ENCODE data around the gene TRERF1.

The TRERF1 gene

DNA sequence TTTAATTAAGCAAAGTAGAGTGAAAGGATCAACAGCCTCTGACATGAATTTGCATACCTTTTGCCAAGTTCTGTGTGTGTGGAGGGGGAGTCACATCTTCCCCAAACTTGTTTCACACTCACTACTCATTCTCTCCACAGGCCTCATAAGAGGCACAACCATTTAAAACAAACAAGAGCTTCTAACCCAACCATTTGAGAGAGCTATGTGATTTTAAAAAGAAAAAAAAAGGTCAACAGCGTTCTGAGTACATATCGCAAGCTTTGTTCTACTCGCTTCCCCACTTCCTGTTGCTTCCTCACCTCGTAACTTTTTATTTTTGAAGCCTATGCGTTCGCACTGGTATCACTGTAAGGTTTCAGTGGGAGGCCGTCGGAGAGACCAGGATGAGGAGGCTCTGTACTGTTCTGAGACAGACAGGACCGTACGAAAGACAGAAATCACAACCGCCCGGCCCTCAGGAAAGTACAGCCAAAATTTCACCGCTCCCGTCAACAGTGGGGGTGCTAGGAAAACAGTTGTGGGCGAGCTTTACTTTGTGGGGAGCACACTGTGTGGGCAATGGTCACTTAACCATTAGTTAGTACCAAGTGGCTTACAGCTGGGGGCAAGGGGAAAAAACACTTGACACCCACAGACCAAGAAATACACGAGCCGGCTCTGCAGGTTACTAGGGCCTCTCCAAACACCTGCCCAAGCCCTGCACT lies 61.3 kb downstream of the TRERF1 start:
- no peak for DNase-seq

DNA sequence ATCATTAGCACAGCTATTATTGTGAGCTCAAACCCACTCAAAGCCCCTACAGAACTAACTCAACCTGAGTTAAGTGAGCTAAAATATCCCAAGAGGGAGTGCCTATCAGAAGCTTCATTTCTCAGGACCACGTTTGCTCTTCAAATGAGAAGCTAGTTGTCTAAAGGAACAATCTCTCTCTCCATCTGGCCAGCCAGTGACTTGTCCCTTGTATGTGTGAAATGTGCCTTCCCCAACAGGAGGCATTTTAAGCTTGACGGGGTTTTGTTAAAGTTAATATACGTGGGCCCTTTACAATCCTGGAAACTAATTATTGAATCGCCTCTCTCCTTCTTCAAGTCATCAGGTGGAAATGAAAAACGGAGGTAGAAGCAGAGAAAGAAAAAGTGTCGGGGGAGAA lies 62.0 kb downstream of the TRERF1 start:
- DNase-seq: no peak

DNA sequence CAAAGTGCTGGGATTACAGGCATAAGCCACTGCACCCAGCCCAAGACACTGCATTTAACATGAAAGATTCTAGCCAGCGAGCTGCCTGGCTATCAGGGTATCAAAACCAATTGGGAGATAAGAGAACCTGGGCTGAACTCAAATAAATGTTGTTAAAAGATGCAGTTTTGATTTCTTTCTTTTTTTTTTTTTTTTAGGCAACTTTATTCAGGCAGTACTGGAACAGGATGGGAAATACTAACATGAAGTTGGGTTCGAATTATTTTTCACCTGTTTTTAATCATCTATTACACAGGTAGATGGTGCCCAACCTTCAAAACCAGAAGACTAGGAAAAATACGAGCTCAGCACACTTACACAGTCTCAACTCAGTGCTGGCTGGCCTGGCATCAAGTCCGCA lies 63.7 kb downstream of the TRERF1 start:
- DNase-seq: no peak

DNA sequence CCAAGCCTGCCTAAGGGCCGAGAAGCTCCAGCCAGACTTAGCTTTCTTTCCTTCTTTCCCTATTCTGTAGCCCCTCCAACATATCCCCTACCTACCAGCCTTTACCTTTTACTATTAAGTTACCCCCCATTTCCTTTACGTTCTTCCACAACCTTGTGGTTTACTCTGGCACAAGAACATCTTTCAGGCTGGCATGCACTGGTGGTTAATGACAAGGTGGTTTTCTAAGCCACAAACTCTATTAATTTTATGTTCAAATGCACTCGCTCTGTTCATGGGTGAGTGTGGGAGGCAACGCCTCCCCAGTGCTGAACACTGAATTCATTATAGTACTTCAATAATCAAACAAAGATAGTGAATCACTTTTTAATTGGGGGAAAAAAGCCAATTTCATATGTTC lies 64.4 kb downstream of the TRERF1 start:
- no peak for DNase-seq

DNA sequence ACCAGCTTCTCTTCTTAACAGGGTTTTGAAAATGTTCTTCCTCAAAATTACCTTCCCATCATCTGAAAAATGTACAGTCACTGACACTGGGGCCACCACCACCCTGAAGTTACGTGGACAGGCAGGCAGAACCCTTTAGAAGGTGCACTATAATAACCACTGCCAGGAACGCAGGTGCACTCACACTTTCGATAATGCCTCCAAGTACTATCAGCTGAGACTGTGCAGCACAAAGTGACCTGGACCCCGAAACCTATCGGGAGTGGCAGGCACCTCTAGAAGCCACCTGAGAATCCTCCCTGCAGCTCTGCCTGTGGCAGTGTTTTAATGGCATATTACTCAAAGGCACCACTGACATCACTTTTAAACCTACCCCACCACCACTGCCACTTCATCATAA lies 66.4 kb downstream of the TRERF1 start:
- DNase-seq: no peak

DNA sequence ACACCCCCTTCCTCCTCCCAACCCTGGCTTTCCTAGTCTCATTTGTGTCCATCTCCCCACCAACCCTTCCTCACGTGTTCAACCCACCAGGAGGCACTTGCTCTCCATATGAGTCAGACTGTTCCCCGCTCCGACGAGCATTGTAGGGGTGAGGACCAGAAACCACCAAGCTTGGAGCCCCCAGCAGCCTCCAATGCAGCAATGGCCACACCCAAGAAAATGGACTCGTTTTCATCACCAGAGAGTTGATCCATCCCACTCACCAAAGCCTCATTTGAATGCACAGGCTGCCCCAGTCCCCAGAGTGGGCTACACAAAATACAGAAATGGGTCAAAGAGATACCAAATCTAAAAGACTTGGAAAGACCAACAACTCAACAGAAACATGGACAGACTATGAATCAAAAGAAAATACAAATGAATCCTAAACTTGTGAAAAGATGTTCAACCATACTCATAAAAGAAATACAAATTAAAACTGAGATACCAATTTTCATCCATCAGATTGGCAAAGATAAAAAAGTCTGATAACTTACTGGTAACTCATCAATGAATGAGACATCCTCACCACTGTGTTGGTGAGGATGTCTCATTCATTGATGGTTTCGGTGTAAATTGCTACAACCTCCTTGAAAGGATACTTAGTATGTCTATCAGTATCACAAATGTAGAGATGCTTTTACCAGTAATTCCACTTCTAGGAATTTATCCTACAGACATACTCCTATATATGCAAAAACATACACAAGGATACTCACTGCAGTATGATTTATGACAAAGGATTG lies 68.1 kb downstream of the TRERF1 start:
- DNase-seq: no peak

DNA sequence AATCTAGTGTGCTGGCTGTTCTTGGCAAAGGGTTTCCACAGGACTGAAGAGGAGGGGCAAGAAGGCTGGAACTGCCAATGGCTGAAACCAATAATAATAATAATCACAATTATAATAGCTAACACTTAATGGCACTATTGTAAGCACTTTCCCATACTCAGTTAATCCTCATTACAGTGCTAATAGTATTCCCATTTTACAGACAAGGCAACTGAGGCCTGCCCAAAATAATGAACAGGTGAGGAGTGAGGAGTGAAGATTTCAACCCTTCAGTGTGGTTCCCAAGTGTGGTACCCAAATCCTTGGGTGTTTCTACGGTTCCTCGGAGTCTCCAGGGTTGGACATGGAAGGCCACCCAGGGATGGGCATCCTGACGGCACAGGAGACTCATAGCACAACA lies 69.9 kb downstream of the TRERF1 start:
- no peak for DNase-seq

DNA sequence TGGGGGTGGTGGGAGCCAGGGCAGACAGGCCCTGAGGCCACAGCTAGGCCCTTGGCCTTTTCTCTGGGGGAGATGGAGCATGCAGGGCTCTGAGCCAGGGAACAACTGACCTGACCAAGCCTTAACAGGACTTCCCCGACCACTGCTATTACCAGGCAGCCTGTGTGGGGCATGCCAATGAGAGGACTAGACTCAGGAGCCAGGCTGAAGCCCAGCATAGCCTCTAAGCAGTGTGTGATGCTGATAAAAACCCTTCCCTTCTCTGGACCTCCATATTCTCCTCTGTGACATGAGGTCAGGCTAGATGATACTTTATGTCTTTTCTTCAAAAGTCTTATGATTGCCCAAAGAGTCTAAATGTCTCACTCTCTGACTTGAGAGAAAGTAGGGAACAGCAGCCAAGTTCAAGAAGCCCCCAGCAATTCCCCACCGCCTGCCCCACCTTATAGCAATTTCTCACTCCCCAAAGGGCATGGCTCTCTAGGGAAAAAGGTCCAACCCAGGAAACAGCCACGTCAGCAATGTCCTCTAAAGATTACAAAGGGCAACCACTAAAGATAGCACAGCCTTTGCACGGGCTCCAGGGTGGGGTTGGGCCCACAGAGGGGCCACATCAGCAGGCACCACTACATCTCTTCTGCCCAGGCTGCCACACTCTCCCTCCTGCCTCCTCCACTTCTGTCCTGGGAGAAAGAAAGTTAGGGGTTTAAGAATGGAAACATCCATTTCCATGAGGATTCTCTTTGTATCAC lies 71.3 kb downstream of the TRERF1 start:
- no peak for DNase-seq

DNA sequence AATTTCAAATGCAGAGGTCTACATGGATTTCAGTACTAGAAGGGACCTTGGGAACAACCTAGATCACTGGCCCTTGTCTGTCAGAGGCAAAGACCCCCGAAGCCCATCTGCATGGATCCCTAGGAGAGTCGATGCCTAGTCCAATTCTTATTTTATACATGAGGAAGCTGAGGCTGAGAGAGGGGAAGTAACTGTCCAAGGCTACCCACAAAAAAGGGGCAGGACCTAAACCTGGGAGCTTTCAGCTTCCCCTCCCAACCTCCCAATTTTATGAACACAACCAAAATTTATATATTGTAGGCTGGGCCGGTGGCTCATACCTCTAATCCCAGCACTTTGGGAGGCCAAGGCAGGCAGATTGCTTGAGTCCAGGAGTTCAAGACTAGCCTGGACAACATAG lies 73.2 kb downstream of the TRERF1 start:
- DNase-seq: no peak

DNA sequence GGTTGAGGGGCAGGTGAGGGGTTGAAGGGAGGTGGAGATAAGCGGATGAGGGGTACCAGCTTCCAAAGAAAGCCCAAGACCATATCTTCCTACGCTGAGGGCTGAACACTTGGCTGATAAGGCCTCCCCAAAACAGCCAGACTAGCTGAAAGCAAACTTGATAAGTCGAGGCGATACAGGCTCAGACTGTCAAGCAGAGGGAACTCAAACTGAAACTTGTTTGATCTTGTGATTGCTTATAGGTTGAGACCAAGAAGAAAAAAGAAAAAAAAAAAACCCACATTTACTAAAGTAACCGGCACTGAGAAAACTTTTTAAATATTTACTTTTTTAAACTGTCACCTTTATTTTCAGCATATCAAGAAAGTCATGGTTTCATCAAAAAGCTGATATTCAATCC lies 73.6 kb downstream of the TRERF1 start:
- DNase-seq: no peak

DNA sequence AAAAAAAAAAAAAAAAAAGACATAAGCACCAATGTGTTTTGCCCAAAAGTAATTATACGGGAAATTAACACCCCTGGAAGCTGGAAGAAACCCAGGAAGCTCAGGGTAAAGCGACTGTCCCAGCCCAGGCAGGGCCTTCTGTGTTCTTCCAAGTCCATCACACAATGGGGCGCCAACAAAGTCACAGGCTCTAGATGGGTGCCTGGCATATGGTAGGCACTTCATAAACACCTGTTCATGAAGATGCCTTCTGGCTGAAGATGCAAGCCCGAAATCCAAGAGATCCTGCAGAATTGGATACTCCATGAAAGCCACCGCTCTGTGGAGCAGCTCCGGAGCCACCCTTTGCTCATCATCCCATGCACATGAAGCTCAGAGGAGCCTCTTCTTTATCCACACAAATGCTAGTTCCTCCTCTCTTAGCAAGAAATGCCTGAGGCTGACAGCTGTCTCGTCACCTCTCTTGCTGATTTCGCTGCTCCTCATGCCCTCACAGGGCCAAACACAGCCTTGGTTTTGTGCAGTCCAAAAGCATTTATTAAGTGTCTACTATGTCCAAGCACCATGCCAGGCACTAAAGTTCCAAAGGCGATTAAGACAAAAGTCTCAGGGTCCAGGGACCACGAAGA lies 76.6 kb downstream of the TRERF1 start:
- no peak for DNase-seq

DNA sequence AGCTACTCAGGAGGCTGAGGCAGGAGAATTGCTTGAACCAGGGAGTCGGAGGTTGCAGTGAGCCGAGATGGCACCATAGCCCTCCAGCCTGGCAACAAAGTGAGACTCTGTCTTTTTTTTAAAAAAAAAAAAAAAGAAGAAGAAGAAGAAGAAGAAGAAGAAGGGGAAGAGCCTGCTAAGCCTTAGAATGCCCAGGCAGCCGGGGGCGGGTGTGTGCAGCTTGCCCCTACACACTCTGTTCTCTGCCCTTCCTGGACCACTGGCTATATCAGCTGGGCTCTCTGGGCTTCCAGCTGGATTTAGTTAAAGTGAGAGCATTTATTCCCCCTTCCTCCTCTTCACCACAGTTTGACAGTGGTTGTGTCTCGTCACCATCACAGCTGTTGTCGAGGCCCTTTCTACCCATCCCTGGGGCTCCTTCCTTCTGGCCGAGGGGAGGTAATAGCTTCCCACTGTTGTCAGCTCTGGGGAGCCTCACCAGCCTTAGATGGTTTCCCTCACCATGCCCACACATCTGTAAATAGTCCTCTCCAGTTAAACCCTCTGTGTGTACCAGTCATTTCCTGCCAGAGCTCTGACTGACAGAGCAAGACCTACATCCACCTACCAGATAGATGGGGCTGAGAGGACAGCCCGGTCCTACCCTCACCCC lies 77.6 kb downstream of the TRERF1 start:
- no peak for DNase-seq

DNA sequence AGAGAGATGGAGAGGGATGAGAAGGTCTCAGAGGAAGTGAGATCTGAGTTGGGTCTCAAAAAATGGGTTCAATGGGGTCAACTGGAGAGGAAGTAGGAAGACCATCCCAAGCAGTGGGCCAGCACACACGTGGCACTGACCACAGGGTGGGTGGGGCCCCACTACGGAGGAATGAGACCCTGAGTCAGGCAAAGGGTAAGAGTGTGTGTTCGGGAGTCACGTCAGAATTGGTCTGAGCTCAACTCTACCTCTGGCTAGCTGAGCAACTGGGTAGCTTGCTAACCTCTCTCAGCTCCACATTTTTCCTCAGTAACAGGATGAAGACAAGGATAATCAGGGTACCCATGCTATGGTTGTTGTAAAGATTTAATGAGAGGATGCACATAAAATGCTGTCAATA lies 79.0 kb downstream of the TRERF1 start:
- no peak for DNase-seq

DNA sequence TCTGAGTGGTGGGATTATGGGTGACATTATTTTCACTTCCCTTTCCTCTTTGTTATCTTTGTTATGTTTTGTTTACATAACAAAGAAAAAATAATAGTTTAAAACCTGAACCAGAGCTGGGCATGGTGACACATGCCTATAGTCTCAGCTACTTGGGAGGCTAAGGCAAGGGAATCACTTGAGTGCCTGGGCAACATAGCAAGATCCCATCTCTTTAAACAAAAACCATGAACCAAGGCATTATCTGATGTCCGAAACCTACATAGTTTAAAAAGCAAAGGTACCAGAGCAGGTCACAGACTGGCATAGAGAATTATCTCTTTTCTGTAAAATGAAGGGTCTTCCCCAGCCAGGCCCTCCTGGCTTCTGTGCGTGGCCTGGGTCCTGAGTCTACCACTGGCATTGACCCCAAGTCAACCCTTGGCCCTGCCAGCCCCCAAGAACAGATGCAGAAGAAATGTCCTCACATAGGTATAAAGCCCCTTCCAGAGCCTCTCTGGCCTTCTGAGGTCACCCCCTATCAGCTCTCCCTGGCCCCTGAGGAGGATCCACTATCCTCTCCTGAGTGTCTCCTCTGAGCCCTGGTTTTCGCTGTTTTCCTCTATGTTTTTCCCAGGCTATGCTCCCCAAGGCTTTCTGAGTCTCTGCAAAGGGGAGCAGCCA lies 81.3 kb downstream of the TRERF1 start:
- DNase-seq: no peak

DNA sequence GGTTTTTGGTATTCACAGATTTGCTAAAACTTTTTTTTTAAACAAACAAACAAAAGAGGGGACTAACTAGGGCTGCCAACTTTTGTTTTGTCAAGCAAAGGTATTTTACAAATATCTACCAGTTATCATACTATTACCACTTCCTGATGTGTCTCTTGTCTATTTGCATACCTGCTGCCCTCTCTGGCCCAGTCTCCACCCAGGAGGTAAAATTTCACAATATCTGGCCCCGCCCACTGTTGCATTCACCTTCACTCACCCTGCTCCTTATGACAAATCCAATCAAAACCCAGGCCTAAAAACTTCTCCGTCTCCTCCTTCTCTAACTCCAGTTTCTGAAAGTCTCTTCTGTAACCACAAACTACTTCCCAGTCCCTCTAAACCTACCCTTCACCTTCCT lies 82.2 kb downstream of the TRERF1 start:
- no peak for DNase-seq

DNA sequence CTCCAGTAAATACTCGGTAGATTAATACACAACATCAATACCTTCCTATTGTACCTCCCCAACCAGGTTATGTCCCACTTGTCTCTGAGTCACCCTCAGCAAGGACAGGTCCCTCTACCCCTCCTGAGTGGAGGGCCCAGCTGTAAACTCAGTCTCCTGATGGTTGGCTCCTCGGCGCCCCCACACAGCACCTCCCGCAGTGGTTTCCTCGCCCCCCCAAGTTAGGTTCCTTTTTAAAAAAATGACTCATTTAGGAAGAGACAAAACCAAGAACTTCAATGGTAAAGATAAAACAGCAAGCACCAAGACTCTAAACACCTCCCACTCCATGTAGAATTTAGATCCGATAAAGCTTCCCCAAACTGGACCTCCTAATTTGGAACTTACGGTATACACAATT lies 83.5 kb downstream of the TRERF1 start:
- no peak for DNase-seq

DNA sequence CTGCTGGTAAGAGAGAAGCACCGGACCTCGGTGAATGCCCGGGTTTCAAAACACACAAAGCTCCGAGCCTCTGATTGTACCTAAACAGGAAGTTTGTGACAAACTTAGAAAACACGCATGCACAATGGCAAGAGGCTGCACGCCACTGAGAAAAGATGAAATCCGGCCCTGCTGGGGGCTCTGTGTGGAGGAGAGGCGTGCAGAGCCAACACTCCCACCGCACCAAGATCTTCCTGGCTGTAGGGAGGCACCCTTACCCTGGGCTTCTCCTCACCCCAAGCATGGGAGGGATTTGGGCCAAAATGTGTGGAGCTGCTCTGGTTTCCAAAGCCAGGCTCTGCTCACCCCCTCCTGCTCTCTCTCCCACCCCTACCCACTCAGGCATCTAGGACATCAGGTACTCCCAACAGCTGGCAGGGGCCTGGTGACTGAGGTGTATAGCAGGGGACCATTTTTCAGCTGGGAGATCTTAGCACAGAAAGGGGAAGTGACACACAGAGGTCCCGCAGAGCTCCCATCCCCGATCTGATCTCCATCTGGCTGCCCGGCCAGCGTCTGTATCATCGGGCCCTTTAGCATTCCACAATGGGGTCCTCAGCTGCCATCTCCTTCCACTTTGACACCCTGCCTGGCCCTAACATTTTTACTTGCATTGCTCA lies 84.2 kb downstream of the TRERF1 start:
- DNase-seq: no peak

DNA sequence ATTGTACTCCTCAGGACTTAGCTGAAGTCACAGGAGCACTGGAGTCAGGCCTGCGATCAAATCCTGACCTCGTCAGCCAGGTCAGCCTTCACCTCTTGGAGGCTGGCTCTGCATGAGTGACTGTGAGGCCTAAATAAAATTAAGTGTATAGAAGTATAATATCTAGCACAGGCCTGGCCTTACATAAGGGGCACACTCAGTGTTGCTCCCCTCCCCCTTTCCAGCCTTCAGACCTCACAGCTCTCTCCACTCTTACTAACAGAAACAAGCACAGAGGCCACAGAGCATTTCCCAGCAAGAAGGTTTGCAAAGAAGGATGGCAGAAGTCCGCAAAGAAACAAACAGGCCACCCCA lies 84.8 kb downstream of the TRERF1 start:
- DNase-seq: no peak

DNA sequence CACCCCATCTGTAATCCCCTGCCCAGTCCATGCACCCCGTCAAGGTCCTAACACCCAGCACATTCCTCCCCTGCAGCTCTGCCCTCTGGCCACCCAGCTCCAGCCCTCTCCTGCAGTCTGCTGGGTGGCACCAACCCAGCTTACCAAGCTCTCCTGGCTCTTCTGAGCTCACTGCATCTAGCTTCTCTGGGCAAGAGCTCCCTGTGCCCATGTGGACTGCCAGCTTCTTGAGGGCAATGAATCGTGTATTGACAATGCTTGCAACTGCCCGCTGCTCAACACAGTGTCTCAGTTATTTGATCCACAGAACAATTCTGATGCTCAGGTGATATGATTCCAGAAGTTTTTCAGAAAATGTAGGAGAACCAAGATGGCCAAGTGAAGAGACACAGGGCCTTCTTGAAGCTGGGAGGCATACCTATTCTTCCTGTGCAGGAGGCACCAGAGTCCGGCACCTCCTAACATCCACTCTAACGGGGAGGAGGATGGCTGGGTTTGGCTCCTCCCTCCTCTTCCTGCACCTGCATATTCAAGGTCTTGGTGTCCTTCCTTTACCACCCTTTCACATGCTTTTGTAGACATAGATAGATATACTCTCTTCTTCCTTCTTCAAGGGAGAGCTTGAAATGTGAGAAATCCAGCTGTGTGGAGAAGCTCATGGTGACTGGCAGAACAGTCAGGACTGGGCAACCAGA lies 85.6 kb downstream of the TRERF1 start:
- DNase-seq: no peak

DNA sequence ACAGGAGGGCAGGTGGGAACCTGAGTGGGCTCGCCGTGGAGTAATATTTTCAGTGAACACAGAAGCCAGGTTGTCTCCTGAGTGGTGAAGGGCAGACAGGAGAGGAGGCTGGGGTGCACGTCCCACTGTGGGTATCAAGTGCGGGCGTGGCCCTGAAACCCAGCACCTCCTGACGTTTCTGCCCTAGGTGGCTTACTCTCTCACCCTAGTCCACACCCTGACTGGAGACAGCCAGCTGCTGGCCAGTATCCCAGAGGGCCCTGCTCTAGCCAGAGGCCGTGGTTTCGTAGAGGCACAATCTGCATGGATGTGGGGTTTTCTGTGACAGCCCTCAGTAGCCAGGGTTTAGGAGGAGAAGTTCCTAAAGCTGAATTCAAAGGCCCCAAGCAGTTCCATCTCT lies 86.7 kb downstream of the TRERF1 start:
- DNase-seq: no peak

Data from retina (tissue), 1 donor.